ENCODE data around the gene THAP3.
A peak's percentile ranks its signal among the peaks of the same experiment; 100 is the strongest.
"Not testable (repeated sequence)": the region's sequence is repeated elsewhere in the genome, so short reads cannot be mapped to it uniquely, and the experiment has no call there.

THAP3 gene

DNA sequence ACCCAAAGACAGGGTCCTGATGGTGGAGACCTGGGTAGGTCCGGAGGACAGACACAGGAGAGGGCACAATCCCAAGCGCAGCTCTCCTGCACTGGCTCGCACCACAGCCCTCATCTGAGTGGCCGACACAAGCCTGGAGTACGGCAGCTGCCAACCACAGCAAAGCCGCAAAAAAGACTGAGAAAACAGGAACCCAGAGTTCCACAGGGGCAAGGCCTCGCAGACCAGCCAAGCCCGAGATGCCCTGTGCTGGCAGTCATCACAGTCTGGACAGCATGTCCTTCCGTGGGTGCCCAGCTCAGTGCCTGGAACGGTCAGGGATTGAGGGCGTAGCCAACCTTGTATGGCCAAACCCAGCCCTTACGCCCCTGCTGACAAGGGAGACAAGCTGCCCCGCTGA is 33.4 kb upstream of the THAP3 start:
- no peak for DNase-seq (ENCODE audit: low read depth)

DNA sequence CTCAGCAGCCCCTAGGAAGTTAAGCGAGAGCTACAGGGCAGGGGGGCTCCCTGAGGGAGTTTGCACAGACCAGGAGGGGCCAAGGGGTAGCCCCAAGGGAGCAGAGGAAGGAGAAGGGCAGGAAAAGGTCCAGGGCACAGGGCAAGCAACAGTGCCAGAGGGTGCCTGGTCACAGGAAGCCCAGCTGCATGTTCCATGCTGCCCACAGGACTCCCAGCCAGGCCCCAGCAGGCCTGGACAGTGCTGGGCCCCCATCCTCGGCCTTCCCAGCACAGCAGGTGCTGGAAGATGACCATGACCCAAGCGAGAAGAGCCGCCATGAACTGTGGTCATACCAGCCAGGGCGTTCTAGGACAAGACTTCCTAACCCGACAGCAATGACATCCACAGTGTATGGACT is 33.0 kb upstream of the THAP3 start:
- no peak for DNase-seq (ENCODE audit: low read depth)

DNA sequence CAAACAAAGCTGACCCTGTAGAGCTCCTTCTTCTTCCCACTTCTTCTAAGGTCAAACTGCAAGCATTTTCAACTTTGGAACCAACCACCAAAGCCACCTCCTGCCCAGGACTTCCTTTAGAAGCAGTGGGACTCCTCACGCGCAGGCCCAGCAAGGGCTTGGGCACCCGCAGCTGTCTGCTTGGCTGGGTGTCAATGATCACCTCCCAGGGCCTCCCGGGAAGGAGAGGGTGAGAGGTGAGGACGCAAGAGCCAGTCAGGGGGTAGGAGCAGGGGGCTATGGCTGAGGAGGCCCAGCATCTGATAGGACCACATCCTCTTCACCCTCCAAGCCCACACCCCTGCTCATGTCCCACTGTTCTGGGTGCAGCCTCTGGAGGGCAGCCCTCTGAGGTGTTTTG is 32.2 kb upstream of the THAP3 start:
- no peak for DNase-seq (ENCODE audit: low read depth)

DNA sequence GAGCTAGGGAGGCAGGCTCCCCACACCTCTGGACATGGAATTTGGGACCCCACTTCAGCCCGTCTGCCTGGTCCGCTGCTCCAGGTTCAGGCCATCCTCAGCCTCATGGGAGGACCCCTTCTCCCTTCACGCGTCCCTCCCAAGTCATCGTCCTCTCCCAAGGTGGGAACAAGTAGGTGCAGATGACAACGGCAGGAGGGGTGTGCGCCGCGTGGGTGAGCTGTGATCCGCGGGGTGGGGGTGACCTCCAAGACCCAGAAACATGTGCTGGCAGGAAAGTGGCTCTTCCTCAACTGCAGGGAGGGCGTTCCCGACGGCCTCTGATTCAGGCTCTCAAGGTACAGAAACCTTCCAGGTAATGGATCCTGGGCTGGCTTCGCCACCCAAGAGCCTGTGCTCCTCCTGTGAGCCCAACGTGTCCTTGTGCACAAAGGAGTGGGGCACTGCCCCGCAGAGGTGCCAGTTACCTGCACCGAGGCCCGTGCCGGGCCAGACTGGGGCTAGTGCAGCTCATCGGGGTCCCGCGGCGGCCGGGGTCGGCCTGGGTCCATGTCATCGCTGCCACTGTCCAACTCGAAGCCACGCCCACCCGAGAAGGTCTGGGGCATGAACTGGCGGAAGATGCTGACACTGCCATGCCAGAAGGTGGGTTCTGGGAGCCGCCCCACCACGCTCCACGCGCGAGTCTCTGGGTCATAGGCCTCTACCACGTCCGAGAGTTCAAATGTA is 31.6 kb upstream of the THAP3 start:
- no peak for DNase-seq (ENCODE audit: low read depth)

DNA sequence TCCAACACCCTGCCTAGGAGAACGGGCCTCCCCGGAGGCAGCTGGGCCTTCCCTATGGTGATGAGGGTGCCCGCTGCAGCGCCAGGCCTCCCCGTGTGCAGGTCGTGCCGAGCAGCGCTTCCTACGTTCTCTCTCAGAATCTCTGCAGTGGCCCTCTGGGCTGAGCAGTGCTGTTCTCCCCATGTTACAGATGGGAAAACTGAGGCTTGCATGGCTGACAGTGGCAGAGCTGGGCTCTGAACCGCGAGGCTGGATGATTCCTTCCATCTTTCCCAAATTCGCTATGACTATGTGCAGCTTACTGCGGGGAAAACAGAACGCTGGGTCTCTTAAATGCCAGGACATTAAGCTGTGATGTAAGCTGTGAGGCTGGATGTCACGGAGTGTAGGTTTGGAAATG is 30.9 kb upstream of the THAP3 start:
- no peak for DNase-seq (ENCODE audit: low read depth)

DNA sequence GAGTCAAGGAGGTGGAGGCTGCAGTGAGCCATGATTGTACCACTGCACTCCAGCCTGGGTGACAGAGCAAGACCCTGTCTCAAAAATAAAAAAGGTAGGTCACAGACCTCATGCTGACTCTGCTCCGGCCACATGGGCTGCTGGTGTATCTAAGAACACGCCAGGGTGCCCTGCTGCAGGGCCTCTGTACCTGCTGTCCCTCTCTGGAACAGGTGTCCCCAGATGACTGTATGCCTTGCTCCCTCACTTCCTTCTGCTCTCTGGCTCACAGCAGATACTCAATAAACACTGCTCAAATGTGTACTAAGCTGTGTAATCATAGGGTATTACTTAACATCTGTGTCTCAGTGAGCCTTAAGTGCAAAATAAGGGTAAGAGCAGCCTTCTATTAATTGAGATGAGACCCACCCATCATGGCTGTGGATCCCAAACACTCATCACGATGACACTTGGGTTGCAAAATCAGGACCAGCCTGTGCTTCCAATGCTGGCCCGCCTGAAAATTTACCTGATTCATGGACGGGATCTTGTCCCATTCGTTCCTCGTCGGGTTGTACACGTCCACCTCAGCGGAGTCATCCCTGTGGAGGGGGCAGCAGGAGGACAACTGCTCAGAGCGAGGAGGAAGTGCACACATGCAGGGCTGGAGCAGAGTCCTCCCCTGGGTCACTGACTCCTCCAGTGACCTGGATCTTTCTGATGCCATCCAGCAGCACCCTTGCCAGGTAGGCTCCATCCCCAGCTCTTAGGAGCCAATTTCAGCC is 29.5 kb upstream of the THAP3 start:
- DNase-seq (ENCODE audit: low read depth): no peak

DNA sequence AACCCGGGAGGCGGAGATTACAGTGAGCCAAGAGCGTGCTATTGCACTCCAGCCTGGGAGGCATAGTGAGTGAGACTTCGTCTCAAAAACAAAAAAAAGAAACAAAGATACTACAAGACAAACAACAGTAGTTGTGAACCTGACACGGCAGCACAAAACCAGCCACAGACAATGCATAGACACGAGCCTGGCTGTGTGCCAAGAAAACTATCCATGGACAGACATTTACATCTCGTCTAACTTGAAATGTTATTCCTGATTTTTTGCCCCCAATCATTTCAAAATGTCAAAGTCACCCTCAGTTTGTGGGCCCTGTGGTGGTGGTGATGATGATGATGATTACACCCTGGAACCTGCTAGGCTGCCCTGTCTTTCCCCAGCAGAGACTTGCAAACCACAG is 28.3 kb upstream of the THAP3 start:
- no peak for DNase-seq (ENCODE audit: low read depth)

DNA sequence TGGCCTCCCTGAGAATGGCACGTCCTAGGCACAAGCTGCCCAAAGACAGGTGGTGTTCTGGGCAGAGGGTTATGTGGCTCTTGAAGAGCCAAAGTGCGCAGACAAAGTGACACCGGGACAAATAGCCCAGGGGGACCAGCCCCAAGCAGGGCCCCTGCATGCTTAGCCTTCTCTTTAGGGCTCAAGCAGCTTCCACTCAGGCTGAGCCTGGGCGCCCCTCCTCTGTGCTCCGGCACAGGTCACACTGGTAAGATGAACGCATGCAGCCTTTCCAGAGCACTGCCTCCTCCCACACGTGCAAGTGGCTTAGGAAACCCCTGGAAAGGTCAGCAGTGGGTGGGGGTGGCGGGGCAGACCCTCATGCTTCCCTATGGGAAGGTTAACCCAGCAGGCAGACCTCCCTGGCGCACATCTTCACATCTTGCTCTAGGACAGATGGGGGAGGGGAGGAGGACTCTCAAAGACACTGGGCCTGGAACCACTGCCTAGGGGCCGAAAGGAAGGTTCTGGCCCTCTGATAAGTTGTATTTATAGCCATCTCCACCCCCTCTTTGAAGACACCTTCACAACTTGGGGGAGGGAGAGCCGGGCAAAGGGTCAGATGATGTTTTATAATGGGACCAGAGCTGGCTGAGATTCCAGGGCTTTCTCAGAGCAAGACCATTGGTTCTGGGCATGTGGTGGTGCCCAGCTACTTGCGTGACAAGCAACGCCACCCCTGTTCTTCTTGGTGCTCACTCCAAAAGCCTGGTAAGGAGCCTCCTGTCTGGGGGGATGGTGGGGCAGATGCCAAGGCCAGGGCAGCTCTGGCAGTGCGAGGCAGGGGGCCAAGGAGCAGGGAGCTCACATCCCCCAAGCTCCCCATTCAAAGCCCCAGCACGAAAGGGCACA is 27.5 kb upstream of the THAP3 start:
- no peak for DNase-seq (ENCODE audit: low read depth)

DNA sequence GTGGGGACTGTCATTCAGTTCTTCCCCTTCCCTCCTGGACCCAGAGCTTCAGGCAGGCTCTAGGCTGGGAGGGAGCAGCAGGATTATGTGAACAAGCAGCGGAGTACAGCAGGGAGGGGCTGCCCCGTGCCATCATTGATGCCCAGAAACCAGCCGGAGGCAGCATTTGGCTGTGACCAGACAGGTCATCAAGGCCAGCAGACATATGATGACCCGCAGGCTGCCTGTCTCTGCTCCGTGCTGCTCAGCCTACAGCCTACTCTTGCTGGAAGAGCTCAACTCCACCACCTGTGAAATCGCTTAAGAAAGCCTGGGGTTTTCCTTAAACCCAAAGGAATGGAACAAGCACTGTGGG is 26.9 kb upstream of the THAP3 start:
- DNase-seq (ENCODE audit: low read depth): no peak

DNA sequence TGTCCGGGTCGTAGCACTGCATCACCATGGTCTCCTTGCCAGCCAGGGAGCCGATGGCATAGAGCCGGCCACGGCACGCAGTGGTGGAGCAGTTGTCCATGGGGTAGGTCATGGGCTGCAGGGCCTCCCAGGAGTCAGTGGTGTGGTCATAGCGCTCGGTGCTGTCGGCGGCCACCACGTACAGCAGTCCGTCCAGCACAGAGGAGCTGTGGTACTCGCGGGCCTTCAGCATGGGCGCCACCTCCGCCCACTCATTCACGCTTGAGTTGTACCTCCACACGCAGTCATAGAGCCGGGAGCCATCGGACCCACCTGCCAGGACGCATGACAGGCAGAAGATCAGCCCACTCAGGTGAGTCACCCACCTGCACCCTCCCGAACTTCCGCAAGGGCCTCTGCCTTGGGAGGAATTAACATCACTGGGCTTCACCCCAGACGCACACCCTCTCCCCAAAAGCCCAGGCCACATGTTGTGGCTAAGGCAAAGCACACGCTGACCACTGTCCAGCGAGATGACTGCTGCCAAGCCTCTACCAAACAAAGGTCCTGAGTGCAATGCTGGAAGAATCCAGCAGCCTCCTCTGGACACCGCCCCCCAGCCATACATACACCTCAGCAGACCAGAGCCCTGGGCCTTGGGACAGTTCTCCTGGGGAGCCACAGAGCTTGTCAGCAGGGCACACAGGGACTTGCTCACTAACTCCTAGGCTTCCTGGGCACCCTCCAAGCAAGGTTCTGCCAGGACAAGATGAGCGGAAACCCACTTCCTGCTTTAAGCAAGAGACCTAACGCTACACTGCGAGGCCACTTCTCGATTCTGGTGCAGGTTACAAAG is 25.3 kb upstream of the THAP3 start:
- no peak for DNase-seq (ENCODE audit: low read depth)

DNA sequence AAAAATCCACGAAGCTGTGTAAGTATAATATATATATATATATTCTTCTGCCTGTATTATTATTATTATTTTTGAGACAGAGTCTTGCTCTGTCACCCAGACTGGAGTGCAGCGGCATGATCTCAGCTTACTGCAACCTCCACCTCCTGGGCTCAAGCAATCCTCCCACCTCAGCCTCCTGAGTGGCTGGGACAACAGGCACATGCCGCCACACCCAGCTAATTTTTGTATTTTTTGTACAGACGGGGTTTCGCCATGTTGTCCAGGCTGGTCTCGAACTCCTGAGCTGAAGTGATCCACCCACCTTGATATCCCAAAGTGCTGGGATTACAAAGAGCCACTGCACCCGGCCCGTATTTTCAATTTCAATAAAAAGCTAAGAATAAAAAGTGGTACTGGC is 24.7 kb upstream of the THAP3 start:
- DNase-seq (ENCODE audit: low read depth): not testable (repeated sequence)

DNA sequence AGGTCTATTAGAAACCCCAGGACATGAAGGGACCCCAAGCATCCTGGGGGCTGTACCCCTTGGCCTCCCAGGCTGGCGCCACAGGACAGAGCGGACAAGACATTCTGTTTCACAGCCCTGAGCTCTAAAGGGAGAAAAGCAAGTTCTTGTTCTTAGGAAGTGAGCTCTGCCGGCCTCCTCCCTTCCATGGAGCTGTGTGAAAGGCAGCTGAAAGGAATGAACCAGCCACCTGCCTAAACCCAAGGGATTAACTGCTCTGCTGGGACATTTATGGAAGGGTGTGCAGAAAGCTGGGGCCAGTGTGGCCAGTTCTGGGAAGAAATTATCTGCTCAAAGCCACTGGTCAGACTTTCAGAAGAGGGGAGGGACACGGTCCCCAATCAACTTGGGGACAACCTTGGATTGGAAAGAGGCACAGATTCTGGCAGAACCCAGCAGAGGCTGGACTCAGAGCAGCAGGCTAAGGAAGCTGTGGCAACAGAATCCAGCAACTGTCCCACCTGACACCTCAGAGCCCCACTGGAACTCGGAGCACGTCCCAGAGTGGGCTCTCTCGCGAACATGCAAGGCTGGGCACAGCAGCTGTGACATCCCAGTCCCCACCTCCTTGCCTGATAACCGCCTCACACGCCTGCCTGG is 24.1 kb upstream of the THAP3 start:
- DNase-seq (ENCODE audit: low read depth): no peak

DNA sequence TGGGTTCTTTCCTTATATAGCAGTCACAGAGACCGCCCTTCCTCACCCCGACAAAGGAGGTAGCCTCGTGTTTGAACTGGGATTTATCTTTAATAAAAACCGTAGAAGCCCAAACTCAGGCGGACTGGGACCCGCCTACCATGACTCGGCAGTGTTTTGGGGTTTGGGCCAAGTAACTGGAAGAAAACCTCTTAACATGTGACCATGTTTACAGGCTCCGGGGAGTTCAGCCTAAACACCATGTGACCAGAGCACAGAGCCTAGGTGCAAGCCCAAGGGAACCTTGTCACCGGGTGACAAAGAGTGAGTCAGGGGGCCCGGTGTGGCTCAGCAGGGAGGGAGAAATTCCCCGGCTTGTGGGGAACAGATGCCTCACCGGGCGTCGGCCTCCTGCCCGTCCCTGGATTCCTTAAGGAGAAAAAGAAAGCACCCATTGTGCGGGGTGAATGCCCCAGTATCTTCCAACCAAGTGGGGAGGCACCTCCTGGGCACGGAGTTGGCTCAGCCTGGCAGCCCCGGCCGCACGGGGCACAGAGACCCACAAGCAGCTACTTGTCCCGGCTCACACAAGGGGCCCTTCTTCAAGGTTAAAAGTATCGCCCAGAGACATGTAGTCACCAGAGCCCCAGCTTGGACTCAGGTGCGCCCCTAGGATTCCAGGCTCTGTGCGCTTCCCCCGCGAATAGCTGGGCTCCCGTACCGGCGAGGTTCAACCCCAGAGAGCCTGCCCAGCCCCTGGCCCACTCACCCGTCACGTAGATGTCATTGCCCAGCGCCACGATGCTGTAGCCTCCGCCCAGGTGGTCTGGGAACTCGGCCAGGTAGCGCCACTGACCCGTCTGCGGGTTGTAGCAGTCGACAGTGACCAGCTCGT is 23.4 kb upstream of the THAP3 start:
- no peak for DNase-seq (ENCODE audit: low read depth)

DNA sequence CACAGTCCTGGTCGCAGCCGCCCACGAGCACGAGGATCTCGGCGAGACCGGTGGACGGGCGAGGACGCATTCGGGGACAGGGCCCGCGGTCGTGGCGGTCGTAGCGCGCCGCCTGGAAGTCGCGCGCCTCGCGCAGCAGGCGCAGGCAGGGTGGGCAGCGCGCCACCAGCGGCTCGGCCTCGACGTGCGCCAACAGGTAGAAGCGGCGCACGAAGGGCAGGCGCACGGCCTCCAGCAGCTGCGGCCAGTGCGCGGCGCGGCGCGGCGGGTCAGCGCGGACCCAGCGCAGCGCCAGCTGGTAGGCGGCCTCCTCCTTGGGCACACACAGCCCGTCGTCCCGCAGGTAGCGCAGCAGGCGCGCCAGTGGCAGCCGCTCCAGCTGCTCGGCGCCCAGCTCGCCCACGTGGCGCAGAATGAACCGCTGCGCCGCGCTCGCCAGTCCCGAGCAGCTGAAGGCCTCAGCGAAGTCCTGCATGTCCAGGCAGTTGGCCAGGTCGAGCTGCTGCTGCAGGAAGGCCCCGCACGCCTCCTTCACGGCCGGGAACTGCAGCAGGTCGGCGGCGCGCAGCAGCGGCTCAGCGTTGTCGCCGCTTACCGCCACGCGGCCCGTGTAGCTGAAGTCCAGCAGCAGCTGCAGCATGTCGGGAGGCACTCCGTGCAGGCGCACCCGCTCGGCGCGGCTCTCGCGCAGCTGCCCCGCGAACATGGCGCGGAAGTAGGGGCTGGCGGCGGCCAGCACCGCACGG is 22.6 kb upstream of the THAP3 start:
- DNase-seq (ENCODE audit: low read depth): no peak

DNA sequence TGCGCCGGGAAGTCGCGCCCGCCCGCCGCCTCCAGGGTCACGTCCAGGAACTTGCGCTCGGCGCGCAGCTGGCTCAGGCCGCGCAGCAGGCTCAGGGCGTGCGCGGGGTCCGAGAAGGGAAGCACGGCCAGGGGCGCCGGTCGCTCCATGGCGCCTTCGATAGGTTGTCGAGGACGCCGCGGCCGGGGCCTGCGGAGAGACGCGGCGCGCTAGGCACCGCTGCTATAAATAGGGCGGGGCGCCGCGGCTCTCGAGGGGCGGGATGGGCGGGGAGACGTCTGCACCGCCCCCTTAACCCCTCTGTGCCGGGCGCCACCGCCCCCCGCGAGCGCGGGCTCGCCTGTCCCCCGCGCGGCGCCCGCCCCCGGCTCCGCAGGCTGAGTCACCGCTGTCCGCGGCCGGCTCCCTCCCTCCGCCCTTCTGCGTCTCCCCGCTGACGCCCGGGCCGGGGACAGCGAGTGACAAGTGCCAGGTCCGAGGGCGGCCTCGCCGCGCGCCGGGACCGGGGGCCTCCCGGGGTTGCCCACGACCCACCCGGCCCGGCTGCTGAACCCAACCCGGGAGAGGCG is 21.9 kb upstream of the THAP3 start, which contains the start of gene KLHL21:
Gene KLHL21, minus strand, starts transcription at position 201 of the 569 bp plus-strand sequence. Its CDS starts 52 bp downstream, at position 149.
- peak; percentile 71 for DNase-seq (ENCODE audit: low read depth)

DNA sequence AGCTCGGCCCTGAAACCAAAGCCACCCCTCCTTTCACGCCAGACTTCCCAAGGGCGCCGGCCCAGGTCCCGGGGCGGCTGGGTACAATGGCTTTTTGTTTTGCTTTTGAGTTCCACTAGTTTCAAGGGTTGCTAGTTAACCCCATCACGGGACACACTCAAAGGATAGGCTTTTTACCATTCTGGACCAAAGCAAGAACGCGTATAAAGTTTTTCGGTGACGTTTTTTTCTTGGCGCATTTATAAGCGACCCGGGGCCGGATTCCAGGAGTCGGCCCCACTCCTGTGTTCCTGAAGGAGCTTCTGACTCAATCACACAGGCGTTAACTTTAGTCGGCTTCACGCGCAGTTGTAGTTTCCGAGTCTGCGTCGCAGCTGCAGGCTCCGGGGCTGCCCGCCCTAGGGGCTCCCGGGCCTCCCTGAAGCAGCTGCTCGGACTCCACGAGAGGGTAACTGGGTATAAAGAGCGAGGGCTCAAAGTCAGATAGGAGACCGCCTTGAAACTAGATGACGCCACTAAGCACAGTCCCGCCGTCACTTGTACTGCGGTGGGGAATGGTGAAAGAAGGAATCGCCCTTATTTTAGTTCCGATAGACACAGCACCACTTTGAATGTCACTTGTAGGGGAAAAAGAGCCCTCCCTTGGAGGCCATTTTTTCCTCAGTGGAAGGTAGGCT is 21.3 kb upstream of the THAP3 start:
- DNase-seq (ENCODE audit: low read depth): no peak

DNA sequence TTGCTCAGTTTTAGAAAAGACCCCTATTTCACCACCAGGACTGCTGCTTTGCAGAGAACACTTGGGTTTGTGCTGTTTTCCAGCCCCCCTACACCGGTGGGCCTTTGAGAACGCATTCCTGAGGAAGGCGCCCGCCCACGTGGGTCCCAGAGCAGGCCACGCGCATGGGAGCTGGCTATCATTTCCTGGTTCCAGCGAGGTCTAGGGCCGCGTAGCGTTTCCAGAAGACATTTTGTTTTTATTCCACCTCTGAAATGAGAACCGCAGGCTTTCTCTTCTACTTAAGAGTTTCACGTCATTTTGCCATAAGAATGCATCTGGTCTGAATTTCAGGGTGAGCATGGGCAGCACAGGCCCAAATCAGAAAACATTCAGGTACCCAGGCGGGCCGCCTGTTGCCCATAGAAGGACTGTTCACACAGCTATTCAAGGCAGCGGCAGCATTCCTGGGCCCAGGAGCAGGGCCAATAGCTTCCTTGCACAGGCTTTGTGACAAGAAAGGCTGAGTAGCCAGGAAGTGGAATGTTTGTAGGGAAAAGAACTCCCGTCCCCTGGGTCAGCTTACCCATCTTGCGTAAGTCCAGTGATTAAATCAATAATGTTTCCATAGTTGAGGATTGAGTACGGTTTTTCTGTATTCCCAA is 20.6 kb upstream of the THAP3 start:
- DNase-seq (ENCODE audit: low read depth): no peak
